Hindlimb muscle (tissue), 1 donor: ENCODE data around the gene AFM. TPM values are rescaled to one million over a fixed set of nuclear protein-coding genes. Genes with fewer than 3 reads are reported as not detected.

Experiments used
- DNase-seq: peaks from one replicate; pipeline ENCODE4 v3.0.0-alpha.2; 2013
- polyA plus RNA-seq: library from polyadenylated mRNA; unstranded; fragments of 120-200 nt; gene quantifications from one replicate; pipeline ENCODE4 v1.2.1, GENCODE V29; 2013; ENCODE audit not compliant: insufficient read length

Gene AFM
- polyA plus RNA-seq, 1 donor: not detected

DNA sequence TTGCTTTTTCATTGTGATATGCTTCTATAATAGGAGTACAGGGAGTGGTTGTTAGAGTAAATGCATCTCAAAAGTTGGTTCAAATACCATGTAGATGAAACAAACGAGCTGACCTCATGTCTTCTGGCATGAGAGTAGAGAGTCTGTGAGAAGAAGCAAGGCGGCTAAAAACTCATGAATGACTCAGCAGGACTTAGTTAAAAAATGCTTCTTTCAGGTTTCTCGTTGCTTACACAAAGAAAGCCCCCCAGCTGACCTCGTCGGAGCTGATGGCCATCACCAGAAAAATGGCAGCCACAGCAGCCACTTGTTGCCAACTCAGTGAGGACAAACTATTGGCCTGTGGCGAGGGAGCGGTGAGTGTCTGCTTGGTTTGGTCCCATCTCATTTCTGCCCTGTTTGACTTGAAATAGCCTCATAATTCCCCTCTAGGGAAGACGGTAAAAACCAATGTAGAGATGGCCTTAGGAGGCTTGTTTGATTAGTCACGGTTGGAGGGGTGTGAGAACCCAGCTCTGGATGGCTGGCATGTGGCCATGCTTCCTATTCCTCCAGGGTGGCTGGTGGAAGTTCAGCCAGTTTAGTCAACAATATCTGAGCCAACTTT, 31.0 kb upstream of the AFM start:
- no peak for DNase-seq

DNA sequence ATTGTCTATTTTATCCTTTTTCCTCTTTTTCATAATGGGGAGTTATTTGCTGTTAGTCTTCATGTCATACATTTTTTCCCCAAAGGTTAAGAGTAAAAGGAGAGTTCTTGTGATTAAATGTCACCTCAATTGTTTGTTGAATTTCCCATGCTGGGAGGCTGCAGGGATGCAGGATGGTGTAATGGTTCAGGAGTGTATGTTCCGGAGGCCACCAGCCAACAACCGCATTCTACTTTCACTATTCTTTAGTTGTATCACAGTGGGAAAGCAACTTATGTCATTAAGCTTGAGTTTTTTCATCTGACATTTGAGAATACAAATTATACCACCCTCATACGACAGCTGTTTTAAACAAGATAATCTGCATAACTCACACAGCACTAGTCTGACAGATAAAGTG, 30.1 kb upstream of the AFM start:
- DNase-seq: no peak

DNA sequence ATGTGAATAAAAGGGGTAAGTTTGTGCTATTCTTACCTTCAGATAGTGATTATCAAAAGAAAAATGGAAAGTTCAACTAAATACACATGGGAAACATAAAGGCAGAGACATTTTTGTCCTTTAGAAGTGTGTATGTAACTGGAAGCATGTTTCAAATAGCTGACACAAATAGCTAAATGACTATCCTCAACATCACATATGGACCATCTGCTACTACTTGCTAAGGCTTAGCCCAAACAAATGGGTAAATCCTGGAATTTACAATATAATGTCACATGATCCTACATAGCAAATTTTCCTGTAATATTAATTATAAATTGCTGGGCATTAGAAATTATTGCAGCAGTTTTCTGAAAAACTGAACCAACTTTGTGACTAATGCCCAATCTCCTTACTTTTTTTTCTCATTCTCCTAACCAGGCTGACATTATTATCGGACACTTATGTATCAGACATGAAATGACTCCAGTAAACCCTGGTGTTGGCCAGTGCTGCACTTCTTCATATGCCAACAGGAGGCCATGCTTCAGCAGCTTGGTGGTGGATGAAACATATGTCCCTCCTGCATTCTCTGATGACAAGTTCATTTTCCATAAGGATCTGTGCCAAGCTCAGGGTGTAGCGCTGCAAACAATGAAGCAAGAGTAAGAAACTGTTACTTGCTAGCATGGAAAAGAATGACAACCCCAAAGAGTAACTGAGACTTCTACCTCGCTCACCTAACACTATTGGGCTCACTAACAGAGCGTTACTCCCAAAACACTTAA, 29.4 kb upstream of the AFM start:
- peak; percentile 8 for DNase-seq

DNA sequence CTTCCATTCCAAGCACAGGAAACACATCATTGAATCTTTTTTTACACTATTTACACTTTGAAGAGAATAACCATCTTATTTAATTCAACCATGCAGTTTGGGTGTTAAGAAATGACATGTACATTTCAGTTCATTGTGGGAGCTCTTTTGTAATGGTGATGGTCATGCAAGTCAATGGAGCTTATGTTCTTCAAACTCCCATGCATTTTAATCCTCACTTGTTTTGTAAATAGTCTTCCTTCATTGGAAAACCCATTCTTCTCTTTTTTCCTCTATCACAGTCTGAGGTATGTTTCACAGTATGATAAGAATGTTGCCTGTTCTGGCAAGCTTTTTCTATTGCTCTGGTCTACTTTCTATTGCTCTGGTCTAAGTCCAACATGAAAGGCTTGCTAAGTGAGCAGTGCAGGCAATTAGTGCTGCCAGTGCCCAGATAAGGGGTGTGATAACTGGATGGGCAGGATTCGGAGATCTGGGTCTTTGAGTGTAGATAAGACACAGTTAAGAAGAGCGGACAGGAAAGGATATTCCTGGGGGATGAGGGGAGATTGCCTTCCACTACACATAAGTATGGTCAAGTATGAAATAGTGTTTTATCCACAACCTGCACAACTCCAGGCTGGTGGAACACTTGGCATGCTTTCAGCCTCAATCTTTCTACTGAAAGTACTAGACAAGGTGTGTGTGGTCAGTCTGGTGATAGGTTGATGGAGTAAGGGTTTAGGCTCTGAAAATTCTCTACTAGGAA, 28.4 kb upstream of the AFM start:
- no peak for DNase-seq

DNA sequence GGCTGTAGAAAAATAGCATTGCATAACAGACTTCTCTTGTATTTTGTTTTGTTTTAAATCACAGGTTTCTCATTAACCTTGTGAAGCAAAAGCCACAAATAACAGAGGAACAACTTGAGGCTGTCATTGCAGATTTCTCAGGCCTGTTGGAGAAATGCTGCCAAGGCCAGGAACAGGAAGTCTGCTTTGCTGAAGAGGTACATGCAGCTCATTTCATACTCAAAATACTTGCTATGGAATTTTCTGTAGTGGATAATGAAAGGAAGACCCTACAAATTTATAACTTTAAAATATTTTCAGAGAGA, 27.9 kb upstream of the AFM start:
- DNase-seq: no peak

DNA sequence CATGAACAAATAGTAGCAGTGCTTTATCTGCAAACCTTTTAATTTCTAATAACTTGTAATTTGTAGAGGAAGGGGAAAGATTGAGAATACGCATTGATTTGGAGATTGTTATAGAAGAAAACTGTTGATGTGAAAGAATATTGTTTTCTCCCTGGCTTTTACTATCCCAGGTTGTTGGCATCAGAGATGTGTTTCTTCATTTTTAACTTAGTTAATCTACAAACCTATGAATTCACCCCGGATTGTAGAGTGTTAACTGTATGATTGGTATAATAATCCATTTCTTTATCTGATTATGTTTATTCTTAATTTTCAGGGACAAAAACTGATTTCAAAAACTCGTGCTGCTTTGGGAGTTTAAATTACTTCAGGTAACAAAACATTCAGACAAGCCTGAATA, 26.6 kb upstream of the AFM start:
- DNase-seq: no peak

DNA sequence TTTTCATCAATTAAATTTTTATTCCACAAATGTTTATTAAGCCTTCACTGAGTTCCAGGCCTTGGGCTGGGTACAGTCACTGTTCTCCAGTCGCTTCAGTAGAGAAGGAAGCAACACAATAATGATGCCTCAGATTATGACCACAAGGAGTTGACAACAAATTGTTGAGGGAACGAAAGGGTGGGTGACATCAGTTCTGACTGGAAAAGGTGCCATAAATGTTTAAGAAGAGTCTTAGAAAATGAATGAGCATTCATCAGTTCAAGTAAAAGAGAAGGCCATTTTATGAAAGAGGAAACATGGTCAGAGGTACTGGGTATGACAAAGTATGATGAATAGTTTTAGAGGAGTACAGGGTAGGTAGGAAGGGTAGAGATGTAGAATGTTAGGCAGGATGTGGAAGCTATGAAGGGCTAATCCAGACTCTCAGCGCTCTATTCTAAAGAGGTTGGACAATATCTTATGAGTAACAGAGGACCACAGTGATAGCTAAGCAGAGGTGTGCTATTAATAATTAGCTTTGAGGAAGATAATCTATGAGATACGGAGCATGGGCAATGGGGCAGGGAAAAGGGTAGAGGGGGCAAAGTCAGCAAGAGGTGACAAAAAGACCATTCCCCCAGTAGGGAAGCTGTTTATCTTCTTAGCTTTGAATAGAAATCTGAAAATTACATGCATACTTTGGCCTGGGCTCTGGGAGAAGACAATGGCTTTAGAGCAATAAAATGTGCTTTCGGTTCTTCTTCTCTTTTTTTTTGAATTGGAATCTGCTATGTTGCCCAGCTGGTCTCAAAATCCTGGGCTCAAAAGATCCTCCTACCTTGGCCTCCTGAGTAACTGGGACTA, 25.1 kb upstream of the AFM start:
- no peak for DNase-seq

DNA sequence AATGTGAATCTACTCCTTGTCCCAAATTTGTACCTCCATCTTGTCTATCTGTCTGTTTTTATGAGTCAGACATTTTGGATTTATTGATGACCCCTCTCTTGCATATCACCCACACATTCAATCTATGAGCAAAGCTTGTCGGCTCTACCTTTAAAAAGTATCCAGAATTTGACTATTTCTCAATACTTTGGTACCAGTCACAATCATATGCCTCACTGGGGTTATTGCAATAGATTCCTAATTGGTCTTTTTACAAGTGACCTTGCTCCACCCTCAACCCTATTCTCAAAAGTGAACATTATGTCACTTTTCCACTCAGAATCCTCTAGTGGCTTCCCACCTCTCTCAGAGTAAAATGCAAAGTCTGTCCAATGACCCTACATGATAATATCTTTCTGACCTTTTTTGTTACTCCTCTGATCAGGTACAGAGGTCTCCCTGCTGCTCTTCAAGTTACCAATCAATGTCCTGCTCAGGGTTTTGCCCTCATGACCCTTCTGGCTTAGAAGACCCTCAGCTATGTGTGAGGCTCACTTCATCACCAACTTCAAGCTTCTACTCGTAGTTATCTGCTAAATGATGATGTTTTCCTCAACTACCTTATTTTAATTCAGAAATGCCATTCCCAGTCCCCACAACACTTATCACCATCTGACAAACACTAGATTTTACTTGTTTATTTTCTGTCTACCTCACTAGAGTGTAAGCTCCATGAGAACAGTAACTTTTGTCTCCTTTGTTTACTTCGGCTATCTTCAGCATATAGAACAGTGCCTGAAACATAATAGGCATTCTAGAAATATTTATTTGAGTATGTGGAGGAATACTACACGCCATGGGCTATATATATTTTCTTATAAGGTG, 23.1 kb upstream of the AFM start:
- no peak for DNase-seq

DNA sequence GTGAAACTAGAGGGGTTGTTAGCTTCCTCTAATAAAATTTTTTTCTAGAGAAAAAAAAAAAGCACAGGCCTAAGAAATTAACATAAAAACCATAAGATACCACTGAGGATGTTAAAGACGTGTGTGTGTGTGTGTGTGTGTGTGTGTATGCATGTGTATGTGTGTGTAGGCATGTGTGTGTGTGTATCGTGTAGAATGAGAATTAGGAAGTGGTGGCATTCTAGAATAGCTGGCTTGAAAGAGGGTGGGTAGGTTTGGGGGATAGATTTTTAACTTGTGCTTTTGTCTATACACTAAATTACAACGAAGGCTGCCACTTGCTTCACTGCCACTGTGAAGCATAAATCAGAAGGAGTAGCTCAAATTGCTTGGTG, 22.5 kb upstream of the AFM start:
- DNase-seq: no peak

DNA sequence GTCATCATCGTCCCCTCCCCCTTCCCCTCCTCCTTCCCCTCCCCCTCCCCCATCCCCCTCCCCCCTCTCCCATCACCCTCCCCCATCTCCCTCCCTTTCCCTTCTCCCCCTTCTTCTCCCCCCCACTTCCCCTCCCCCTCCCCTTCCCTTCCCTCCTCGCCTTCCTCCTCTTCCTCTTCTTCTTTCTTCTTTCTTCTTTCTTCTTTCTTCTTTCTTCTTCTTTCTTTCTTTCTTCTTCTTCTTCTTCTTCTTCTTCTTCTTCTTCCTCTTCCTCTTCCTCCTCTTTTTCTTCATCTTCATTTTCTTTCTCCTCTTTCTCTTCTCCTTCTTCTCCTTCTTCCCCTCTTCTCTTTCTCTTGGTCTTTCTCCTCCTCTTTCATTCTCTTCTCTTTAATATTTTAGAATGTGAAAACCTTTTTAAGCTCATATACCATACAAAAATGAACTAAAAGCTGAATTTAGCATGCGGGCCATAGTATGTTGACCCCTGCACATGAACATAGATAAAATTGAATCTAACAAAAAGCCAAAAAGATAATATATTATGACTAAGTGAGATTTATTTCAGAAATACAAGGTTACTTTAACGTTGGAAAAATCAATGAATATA, 20.5 kb upstream of the AFM start:
- DNase-seq: no peak

DNA sequence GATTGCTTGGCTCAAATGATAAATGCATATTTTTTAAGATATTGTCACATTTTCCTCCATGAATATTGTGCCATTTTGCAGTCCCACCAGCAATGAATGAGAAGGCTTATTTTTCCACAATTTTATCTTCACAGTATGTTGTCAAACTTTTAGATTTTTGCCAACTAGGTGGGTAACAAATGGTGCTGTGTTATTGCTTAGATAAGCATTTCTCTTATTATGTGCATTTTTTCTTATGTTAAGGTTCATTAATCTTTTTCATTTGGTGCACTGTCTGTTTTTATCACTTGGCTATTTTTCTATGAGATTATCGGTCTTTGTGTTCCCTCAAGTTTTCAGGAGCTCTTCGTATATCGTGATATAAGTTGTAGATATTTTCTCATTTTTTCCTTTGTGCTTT, 13.4 kb upstream of the AFM start:
- DNase-seq: no peak

DNA sequence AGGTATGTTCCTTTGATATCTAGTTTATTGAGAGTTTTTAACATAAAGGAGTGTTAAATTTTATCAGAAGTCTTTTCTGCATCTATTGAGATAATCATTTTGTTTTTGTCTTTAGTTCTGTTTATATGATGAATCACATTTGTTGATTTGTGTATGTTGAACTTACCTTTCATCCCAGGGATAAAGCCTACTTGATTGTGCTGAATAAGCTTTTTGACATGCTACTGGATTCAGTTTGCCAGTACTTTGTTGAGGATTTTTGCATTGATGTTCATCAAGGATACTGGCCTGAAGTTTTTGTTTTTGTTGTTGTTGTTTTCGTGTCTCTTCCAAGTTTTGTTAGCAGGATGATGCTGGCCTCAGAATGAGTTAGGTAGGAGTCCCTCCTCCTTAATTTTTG, 10.8 kb upstream of the AFM start:
- DNase-seq: no peak

DNA sequence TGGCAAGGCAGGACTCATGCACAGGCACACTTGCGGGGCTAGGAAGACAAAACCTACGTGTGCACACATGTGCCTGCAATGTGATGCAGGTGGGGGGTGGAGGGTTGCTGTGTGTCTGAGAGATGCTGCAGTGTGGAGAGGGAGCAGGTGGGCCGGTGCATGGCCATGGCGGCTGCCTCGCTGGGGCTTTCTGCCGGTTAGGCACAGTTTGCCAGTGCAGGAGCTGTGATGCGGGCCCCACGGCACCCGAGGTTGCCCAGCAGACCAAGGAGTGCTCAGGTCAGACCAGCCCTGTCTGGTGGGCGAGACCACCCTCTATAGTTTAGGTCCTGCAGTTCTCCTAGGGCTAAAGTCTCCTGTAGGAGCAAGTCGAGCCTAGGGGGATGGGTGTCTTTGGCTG, 4.4 kb upstream of the AFM start:
- no peak for DNase-seq

DNA sequence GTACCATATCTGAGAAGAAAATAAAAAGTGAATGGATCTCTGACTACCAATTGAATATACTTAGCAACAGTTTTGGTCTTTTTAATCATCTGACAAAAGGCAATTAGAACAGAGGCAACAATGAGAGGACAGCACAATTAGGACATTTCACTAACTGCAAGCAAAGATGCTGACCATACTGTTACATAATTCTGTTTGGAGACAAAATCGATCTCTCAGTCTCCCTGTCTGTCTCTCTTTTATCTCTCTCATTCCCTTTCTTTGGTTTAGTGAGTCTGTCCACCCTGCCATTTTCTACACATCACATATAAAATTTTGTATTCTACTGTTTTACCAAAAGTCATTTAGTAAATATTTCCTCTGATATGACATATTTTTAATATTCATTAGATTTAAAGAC, 2.2 kb upstream of the AFM start:
- DNase-seq: no peak

DNA sequence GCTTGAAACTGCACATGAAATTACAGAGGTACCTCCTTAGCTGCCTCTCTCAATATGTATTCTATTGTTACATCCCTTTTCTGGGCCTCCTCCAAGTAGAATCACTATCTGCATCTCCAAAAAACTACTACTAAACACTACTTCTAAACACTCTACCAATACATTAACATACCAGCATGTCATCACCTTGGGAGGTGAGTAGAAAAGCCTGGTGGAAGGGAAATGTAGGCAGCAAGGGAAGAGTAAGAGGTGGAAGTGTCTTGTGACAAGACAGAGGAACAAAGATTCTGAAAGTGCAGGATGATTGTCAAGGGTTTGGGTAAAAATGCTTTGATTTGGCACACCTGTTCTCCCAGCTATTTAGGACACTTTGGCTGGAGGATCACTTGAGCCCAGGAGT, 3.5 kb downstream of the AFM start:
- no peak for DNase-seq

DNA sequence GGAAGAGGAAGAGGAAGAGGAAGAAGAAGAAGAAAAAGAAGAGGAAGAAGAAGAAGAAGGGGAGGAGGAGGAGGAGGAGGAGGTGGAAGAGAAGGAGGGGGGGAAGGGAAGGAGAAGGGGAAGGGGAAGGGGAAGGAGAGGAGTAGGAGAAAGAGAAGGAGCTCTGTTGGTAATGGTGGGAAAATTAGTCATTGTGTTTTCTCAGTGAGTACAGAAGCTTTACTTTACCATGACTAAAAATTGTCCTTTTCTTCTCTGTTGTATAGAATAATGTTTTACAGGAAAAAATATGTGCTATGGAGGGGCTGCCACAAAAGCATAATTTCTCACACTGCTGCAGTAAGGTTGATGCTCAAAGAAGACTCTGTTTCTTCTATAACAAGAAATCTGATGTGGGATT, 4.1 kb downstream of the AFM start:
- no peak for DNase-seq

DNA sequence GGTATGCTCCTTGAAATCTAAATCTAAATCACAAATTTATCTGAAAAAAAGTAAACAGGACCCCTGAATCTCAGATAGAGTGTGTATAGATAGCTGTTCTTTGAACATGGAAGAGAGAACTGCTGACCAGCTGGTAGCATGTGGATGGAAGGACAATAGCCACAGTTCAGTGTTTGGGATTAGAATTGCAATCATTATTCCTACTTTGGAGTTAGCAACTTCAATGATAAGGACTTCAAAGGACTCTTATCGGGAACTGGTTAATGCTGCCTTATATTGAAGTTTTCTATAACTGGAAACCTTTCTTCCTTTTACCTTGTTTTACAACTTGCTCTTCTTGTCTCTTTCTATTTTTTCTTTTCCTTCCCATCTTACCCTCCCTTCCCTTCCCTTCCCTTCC, 5.0 kb downstream of the AFM start:
- DNase-seq: no peak

DNA sequence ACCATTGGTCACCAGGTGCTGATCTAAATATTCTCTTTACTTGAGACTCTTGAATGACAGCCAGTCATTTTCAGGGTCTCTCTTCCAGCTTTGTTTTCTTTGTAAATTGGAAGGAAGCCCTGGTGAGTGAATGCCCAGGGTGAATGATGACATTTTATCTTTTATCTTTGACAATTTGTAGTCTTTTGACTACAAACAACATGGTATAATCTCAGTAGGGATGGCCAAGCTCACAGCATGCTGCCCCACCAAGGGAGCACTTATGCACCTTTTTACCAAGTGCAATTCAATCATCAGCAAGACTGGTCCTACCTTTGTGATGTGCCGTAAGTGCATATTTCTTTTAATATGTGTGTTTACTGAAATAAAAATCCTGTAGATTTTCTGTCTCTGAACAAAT, 5.7 kb downstream of the AFM start:
- DNase-seq: no peak

DNA sequence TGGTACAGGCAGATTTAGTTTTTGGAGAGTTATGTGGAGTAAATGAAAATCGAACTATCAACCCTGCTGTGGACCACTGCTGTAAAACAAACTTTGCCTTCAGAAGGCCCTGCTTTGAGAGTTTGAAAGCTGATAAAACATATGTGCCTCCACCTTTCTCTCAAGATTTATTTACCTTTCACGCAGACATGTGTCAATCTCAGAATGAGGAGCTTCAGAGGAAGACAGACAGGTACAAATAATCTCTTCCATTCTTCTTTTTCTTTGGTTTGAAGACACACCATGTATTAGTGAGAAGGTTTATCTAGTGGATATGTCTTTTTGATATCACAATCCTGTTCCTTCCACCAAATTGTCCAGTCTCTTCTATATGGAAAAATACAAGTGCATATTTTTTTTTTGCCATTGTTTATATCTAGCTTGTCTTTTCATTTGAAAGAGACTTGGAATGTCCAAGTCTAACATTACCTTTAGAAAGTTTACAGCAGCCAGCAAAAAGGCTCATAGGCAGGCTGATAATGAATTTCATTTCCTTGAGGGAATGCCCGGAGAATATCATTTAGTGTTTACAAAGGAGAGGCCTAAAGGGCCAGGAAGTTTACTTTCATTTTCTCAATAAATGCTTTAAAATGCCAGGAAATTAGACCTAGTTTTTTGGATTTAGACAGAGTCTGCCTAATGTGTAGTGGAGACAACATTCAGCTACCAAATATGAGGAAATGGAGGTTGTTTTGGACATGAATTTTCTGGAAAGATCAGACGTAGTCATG, 18.6 kb downstream of the AFM start:
- no peak for DNase-seq

DNA sequence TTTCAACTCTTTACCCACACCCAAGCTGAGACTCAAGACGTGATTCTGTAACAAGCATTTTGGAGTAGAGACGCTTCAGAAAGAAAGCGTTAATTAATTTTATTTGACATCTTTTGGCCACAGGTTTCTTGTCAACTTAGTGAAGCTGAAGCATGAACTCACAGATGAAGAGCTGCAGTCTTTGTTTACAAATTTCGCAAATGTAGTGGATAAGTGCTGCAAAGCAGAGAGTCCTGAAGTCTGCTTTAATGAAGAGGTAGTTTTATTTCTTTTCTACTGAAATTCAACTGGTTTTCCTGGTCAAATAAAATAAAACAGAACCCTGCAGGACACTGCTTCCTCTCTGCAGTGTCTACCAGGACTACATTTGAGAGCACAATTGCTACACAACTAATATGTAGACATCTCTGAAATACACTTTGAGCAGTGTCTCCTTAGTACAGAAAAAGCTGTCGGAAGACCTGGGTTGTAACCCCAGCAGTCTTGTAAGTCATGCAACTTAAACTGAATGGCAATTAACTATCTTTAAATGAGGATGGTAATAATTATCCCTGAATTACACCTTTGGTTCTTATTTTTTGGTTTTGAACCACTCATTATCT, 20.2 kb downstream of the AFM start:
- DNase-seq: no peak

DNA sequence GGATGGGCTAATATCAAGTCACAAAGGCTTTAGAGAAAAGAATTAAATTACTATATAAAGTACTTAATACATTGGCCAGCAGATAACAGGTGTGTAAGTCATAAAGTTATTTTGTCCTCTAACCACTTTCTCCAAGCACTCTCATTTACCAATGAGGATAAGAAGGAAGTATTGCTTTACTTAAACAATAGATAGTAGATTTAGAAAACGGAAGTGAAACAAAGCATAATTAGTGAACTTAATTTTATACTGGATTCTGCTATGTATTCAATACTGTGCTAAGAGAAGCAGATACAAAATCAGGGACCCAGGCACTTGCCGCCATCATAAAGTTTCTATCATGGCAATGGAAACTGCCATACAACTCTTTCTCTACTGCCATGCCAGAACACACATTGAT, 24.0 kb downstream of the AFM start:
- DNase-seq: no peak
